Pancreas (tissue), 10 donors: ENCODE measurements around the gene ANO1. TPM values are rescaled to one million over a fixed set of nuclear protein-coding genes. Genes with fewer than 3 reads are reported as not detected.
"Not testable (repeated sequence)": the region's sequence is repeated elsewhere in the genome, so short reads cannot be mapped to it uniquely, and the experiment has no call there.

ENCODE experiments used
- ATAC-seq, 4 donors: fragments of 200-7000 bp; cut with Tn5 transposase; one replicate each; pipeline versions ENCODE4 v1.8.0 to v1.9.1; 2020; ENCODE audit warnings: mild to moderate bottlenecking in 4 of 4, moderate library complexity in 4 of 4
- DNase-seq, 6 donors: peaks; one replicate each; pipeline ENCODE4 v3.0.0-alpha.2; 2020
- FAIRE-seq: peaks from 2 replicates; lab custom pipeline; 2012; peaks lifted over from hg19 to GRCh38; lab: Jason Lieb, UNC
- H3K27ac ChIP-seq, 4 donors: fragments of 200-600 bp; sonication (generic); 1 replicate in 3 of 4; 2 replicates in 1 of 4; pipeline versions ENCODE4 v1.5.0 to v1.8.0; 2020
- H3K27me3 ChIP-seq, 4 donors: fragments of 200-600 bp; one replicate each; pipeline ENCODE4 v1.8.0; 2021
- H3K36me3 ChIP-seq, 3 donors: fragments of 200-600 bp; sonication (generic) in 1 of 3; one replicate each; pipeline versions ENCODE4 v1.5.0 to v1.8.0; 2020 to 2021
- H3K4me1 ChIP-seq, 3 donors: fragments of 200-600 bp; one replicate each; pipeline ENCODE4 v1.8.0; 2021
- H3K4me3 ChIP-seq, 4 donors: fragments of 200-600 bp; sonication (generic) in 2 of 4; one replicate each; pipeline versions ENCODE4 v1.5.0 to v1.8.0; 2020 to 2021
- H3K9me3 ChIP-seq, 4 donors: fragments of 200-600 bp; one replicate each; pipeline ENCODE4 v1.8.0; 2021
- WGBS, 2 donors: extraction: QIAGEN DNeasy Blood & Tissue Kit; methylation state at CpG; one replicate each; pipeline ENCODE4 v1.1.7; 2013; 5-methylcytosine and 5-hydroxymethylcytosine counted together
- intact Hi-C, 3 donors: fragments of 100-400 bp; cut with DNase I; formaldehyde crosslinking; loops; one replicate each; pipeline versions ENCODE4 v1.11.1 to v1.14.2; 2022
- polyA plus RNA-seq, 2 donors: library from polyadenylated mRNA; stranded (reverse); fragments of 200-250 nt; gene quantifications; one replicate each; pipeline ENCODE4 v1.2.3, GENCODE V29; 2013
- total RNA-seq, 6 donors: library from RNA; stranded (reverse); fragmentation: NEBNext Ultra II Directional in 4 of 6; extraction: Animal tissue kit (Norgen Biotek cat#: 25700) in 4 of 6; gene quantifications; one replicate each; pipeline versions ENCODE4 v1.2.1 to v1.2.4, GENCODE V29; 2021 to 2023
- TF ChIP-seq, protein P1 (sequence below), 4 donors: fragments of 200-600 bp; sonication (generic) in 3 of 4; IDR thresholded peaks; one replicate each; pipeline versions ENCODE4 v1.5.0 to v1.8.0; 2021; ENCODE audit warnings: antibody characterized with exemption in 4 of 4
- donor health status: healthy with polysubstance abuse.
- donor health status: DM: no; HTN: no; CAD: no; lungs with moderate emphysema.
- donor health status: DM: no; HTN: no; CAD: no.
- donor health status: control.
- donor health status: control.
- donor health status: Bipolar disorder and iron deficiency.
- donor health status: DM: yes; HTN: yes; CAD: no.
- donor health status: DM: no; HTN: no; CAD: no.
- donor health status: DM: no; HTN: no; CAD: no.
- donor health status: DM: yes; HTN: yes; CAD: no.

ANO1 gene
- total and polyA plus RNA-seq, 8 donors, result 1.5 to 12.4 (median 5.1) TPM

DNA sequence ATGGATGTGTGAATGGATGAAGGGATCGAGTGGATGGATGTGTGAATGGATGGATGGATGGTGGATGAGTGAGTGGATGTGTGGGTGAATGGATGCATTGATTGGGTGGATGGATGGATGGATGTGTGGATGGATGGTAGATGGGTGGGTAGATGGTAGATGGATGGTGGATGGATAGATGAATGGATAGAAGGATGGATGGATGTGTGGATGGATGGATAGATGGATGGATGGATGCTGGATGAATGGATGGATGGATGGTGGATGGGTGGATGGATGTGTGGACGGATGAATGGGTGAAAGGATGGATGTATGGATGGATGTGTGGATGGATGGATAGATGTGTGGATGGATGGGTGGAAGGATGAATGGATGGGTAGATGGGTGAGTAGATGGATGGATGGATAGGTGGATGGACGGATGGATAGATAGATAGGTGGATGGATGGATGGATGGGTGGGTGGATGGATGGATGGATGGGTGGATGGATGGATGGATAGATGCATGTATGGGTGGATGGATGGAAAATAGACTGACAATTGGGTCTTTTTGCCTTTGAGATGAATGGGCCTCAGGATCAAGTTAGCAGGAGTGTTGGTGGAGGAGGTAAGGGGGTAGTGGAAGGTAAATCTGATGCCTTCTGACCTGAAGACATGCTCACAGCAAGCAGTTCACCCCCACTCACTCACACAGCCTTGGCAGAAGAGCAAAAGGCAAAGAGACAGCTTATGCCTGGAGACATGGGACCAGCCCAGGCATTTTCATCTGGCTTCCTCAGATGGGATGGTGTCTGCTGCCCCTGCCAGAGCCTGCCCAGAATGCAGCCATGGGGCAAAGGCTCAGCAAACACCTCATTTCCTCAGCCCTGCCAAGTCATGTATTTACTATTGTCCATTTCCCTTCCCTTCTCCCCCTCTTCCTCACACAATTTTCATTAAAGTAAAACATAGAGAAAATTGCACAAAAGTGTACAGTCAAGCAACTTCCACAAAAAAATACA lies 117.0 kb downstream of the ANO1 start:
- FAIRE-seq, result no peak
- Histone ChIP-seq H3K9me3 (no peaks in the 10 kb centered on the region), H3K27me3 (no peaks in the 10 kb centered on the region), H3K4me1 (no peaks in the 10 kb centered on the region), H3K4me3 (no peak overlapping the region), H3K36me3 (no peaks in the 10 kb centered on the region), H3K27ac (no peak overlapping the region)
- 37 to 61% methylated on average over 3 of the region's 3 CpGs for WGBS, 2 donors
- intact Hi-C loops, result loop anchor here in 2 of 3 donors (5.0 to 10.0 kb wide), 2 partner anchors 273 to 510 kb away; no protein-coding TSS in a partner anchor
- no peak for DNase-seq
- TF ChIP-seq, protein P1, sequence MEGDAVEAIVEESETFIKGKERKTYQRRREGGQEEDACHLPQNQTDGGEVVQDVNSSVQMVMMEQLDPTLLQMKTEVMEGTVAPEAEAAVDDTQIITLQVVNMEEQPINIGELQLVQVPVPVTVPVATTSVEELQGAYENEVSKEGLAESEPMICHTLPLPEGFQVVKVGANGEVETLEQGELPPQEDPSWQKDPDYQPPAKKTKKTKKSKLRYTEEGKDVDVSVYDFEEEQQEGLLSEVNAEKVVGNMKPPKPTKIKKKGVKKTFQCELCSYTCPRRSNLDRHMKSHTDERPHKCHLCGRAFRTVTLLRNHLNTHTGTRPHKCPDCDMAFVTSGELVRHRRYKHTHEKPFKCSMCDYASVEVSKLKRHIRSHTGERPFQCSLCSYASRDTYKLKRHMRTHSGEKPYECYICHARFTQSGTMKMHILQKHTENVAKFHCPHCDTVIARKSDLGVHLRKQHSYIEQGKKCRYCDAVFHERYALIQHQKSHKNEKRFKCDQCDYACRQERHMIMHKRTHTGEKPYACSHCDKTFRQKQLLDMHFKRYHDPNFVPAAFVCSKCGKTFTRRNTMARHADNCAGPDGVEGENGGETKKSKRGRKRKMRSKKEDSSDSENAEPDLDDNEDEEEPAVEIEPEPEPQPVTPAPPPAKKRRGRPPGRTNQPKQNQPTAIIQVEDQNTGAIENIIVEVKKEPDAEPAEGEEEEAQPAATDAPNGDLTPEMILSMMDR (IDR thresholded peaks at IDR 0.05), result no peak
- no peak for ATAC-seq

DNA sequence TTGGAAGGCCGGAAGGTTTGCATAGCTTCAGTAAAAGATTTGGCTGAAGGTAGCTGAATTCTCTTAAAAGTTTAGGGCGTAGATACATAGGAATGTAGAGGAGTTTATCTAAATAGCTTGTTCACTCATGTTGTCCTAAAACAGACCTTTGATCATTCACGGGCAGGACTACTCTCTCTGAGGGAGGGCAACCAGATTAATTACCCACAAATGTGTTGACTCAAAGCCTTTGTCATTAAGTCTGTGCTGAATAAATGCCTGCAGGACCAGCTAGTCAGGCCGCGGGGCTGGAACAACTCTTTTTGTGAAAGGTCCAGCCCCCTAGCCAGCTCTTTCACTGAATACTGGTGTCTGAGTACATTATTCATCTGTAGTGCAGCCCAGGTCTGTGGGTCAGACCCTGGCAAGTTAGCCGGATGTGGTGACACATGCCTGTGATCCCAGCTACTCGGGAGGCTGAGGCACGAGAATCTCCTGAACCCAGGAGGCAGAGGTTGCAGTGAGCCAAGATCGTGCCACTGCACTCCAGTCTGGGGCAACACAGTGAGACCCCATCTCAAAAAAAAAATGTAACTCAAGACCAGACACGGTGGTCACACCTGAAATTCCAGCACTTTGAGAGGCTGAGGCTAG lies 122.2 kb downstream of the ANO1 start:
- Histone ChIP-seq H3K36me3 (no peaks in the 10 kb centered on the region), H3K4me1 (peaks cover 7 to 14% (median 7%) of the 10 kb centered on the region in 3 donors), H3K9me3 (no peaks in the 10 kb centered on the region), H3K27me3 (no peaks in the 10 kb centered on the region), H3K4me3 (no peak overlapping the region), H3K27ac (no peak overlapping the region)
- intact Hi-C loops, result no loop called here
- 66 to 71% methylated on average over 10 of the region's 10 CpGs for WGBS, 2 donors
- ATAC-seq (no peak), FAIRE-seq (no peak), DNase-seq (no peak)
- TF ChIP-seq, protein P1 (IDR thresholded peaks at IDR 0.05), result no peak

DNA sequence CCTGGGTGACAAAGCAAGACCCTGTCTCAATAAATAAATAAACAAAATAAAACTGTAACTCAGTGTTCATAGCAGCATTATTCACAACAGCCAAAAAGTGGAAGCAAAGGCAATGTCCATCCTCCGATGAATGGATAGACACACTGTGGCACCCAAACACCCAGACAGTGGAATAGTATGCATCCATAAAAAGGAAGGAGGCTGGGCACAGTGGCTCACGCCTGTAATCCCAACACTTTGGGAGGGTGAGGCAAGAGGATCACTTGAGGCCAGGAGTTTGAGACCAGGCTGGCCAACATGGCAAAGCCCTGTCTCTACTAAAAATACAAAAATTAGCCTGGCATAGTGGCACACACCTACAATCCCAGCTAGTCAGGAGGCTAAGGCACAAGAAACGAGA lies 122.9 kb downstream of the ANO1 start:
- ATAC-seq, H3K27me3 ChIP-seq, FAIRE-seq, intact Hi-C loops, H3K4me3 ChIP-seq, H3K36me3 ChIP-seq, H3K27ac ChIP-seq, H3K9me3 ChIP-seq: not testable (repeated sequence)
- 86 to 94% methylated on average over 3 of the region's 3 CpGs for WGBS, 2 donors
- peak in 1 of 6 donors; percentile 10 for DNase-seq
- peaks cover 7 to 14% (median 7%) of the 10 kb centered on the region in 3 donors for H3K4me1 ChIP-seq

DNA sequence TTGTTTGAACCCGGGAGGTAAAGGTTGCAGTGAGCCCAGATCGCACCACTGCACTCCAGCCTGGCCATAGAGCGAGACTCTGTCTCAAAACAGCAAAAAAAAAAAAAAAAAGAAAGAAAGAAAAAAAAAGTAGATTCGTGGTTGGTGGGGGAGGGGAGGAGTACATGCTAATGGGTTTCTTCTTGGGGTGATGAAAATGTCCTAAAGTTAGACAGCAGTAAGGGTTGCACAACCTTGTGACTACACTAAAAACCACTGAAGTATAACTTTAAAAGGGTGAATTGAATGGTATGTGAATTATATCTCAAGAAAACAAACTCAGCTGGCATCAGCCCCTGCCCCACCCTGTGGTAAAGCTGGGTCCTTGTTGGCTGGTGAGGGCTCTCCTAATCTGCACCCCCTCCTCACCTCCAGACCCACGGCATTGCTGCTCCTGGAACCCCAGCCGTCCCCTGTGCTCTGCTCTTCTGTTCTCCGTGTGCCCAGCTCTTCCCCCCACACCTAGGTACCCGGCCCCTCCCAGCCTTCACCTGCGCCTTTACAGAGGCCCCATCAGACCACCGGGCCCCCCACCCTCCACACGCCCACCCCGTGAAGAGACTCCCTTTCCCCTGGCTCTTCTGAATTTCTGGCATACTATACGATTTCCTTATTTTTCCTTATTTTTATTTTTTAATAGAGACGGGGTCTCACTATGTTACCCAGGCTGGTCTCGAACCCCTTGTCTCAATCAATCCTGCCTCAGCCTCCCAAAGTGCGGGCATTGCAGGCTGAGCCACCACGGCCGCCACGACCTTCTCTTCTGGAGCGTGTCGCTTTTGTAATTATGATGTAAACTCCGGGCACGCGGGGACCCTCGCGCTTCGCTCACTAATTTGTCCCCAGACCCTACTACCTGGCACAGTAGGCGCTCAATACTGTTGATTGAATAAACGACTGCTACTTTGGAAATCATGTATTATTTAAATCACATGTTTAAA lies 124.1 kb downstream of the ANO1 start:
- Histone ChIP-seq H3K27me3 (no peaks in the 10 kb centered on the region), H3K27ac (peak overlapping the region; percentile 74 to 86 (median 78)), H3K9me3 (no peaks in the 10 kb centered on the region), H3K4me1 (peaks cover 7 to 14% (median 7%) of the 10 kb centered on the region in 3 donors), H3K36me3 (peaks cover 4 to 10% (median 6%) of the 10 kb centered on the region in 3 donors), H3K4me3 (peak overlapping the region in 2 of 4 donors; percentile 90 to 99)
- 73 to 74% methylated on average over 29 of the region's 29 CpGs for WGBS, 2 donors
- TF ChIP-seq, protein P1 (IDR thresholded peaks at IDR 0.05), result no peak
- no peak for ATAC-seq
- intact Hi-C loops, result no loop called here
- peak in 1 of 6 donors; percentile 53 for DNase-seq
- FAIRE-seq, result no peak
